ENCODE results near the gene IL19.

DNA sequence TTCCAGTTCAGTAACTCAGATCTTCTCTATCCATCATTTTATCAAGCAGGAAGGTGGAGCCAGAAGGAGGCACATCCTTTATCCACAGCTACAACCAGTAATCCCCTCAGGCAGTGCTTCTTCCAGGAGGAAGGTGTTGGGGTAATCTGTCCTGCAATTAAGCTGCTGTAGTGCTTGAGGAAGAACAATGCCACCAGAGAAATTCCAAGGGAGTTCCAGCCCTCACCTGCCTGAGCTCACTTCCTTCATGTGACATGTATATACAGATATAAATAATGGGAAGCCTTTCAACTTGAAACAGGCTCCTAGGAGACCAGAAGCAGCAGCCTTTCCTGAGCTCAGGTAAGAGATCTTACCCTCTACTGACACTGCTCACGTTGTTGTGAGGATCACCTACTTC is 92.7 kb downstream of the IL19 start:
- TF ChIP-seq, protein P1, sequence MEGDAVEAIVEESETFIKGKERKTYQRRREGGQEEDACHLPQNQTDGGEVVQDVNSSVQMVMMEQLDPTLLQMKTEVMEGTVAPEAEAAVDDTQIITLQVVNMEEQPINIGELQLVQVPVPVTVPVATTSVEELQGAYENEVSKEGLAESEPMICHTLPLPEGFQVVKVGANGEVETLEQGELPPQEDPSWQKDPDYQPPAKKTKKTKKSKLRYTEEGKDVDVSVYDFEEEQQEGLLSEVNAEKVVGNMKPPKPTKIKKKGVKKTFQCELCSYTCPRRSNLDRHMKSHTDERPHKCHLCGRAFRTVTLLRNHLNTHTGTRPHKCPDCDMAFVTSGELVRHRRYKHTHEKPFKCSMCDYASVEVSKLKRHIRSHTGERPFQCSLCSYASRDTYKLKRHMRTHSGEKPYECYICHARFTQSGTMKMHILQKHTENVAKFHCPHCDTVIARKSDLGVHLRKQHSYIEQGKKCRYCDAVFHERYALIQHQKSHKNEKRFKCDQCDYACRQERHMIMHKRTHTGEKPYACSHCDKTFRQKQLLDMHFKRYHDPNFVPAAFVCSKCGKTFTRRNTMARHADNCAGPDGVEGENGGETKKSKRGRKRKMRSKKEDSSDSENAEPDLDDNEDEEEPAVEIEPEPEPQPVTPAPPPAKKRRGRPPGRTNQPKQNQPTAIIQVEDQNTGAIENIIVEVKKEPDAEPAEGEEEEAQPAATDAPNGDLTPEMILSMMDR (IDR thresholded peaks at IDR 0.05; ENCODE audit: low read depth, low read length), result no peak
- no peak for TF ChIP-seq MYC (IDR thresholded peaks at IDR 0.05; ENCODE audit: low read depth, low read length)

Data from NB4 (cell line).